CD4-positive, alpha-beta T cell treated with Interleukin-15 for 4 hours (primary cell): ENCODE measurements around the gene FBXO48.
"Not testable (repeated sequence)": the region's sequence is repeated elsewhere in the genome, so short reads cannot be mapped to it uniquely, and the experiment has no call there.

Experiments used
- DNase-seq: peaks from one replicate; pipeline ENCODE4 v3.0.0-alpha.2; 2020; ENCODE audit warnings: low spot score

Gene FBXO48, protein sequence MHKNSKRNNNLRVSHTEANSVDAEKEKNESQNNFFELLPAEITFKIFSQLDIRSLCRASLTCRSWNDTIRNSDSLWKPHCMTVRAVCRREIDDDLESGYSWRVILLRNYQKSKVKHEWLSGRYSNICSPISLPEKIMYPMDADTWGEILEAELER

DNA sequence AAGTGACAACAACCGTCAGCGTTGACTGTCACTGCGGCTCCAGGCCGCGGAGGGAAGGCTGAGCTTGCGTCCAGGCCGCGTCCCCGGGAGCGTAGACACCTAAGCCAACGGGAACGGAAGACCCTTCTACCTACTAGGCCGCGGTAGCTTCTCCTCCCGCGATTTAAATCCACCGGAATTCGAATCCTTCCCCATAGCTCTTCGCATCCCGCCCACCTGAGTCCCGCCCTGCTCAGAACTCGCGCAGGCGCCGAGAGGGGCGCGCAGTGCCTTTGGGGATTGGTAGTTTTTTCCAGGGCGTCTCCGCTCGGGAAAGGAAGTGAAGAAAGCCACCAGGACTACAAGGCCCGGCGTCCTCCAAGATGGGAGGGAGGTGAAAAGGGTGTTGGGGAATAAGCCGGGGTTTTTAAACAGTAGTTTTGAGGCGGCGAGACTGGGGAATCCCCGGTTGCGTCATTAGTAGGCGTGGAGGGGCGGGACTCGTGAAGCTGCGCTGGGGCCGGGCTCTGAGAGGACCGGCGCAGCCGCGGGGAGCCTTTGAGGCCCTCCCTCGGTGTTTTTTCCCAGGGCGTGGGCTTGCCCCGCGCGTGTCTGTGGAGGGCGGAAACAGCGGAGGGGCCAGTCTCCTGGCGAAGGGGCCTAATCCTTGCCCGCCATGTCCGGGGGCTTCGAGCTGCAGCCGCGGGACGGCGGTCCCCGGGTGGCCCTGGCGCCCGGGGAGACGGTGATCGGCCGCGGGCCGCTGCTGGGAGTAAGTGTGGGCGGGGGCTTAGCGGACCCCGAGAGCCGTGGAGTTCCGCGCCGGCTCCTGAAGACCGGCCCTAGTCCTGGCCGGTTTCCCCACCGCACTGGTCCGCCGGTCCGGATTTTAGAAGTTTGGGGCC is at the start of gene FBXO48, which contains the start of gene APLF:
TSS of gene FBXO48 (minus strand) at position 218 of the 884 bp plus-strand sequence. CDS start 2,149 bp downstream, outside the sequence.
TSS of gene APLF (plus strand) at position 509 of the 884 bp plus-strand sequence. CDS start at position 656, 147 bp downstream.
- DNase-seq: peak; percentile 99

DNA sequence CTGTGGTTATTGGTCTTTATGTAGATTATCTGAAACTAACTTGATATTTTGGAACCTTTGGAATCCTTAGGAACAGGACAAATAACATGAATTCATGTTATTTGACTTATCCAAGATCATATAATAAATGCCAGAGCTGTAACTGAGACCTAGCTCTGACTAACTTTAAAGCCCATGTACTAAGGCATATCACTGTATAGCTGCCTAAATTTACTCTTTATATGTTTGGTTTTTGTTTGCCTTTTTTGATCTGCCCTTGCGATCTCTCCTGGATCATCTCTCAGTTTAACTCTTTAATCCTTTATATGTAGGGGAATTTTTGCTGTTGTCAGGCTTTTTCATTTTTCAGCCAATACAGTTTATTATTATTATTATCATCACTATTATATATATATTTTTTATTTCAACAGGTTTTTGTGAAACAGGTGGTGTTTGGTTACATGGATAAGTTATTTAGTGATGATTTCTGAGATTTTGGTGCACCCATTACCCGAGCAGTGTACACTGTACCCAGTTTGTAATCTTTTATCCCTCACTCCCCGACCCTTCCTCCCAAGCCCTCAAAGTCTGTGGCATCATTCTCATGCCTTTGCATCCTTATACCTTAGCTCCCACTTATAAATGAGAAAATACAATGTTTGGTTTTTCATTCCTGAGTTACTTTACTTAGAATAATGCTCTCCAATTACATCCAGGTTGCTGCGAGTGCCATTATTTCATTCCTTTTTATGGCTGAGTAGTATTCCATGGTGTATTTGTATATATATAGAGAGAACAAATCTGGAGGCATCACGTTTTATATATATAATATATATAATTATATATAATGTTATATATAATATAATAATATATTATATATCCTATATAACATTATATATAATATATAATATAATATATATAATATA is 49.2 kb upstream of the FBXO48 start:
- no peak for DNase-seq

GRCh38 chr2:68514316-68514929 is 47.3 kb upstream of the FBXO48 start:
- no peak for DNase-seq

GRCh38 chr2:68512966-68513365 is 45.9 kb upstream of the FBXO48 start:
- DNase-seq: no peak

- no peak for DNase-seq
Measured at GRCh38 chr2:68512326-68512725, 45.2 kb upstream of the FBXO48 start.

GRCh38 chr2:68506170-68506569 is 39.1 kb upstream of the FBXO48 start:
- DNase-seq: no peak

DNA sequence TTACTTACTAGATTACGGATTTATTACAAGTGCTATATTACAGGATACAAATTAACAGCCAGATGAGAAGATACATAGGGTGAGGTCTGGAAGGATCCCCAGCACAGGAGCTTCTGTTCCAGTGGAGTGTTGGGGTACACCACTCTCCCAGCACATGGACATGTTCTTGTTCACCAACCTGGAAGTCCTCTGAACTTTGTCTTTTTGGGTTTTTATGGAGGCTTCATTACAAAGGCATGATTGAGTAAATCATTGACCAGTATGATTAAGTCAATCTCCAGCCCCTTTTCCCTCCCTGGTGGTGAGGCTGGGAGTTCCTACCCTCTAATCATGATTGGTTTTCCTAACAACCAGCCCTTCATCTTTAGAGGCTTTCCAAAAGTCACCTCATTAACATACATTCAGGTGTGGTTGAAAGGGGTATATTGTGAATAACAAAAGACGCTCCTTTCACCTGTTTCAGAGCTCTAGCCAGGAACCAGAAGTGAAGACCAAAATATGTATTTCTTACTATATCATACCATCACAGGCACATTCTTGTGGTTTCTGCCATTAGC is 38.6 kb upstream of the FBXO48 start:
- DNase-seq: no peak

GRCh38 chr2:68501768-68502167 is 34.7 kb upstream of the FBXO48 start:
- no peak for DNase-seq

GRCh38 chr2:68500649-68501048 is 33.6 kb upstream of the FBXO48 start:
- no peak for DNase-seq

GRCh38 chr2:68499133-68499532 is 32.0 kb upstream of the FBXO48 start:
- no peak for DNase-seq

DNA sequence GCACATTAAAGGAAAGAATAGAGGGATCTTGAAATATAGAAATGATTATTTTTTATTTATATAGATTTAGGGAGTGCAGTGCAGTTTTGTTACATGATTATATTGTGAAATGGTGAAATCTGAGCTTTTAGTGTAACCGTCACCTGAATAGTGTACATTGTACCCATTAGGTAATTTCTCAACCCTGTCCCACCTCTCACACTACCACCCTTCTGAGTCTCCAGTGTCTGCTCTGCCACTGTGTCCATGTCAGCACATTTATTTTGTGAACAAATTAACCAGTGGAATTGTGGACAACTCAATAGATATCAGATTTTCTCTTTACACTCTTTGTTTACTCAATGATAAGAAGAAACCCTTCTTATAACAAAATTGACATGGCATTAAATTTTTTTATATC is 24.5 kb upstream of the FBXO48 start:
- no peak for DNase-seq

DNA sequence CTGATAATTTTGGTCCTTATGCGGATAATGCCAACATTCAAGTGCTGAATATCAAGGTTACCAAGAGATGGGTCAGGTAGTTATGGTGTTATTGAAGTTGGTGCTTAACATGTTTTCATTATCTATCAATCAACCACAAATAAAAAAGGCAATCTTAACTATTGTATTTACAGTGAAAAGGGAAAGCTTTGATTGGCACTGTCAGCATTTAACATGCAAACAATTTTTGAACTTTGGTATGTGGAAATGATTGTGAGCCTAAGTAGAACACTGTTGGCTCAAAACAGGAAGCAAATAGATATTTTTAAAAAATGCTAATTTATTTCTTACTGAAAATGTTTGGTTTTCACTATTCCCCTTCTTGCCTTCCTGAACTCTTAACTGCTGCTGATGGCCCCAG is 22.2 kb upstream of the FBXO48 start:
- no peak for DNase-seq

DNA sequence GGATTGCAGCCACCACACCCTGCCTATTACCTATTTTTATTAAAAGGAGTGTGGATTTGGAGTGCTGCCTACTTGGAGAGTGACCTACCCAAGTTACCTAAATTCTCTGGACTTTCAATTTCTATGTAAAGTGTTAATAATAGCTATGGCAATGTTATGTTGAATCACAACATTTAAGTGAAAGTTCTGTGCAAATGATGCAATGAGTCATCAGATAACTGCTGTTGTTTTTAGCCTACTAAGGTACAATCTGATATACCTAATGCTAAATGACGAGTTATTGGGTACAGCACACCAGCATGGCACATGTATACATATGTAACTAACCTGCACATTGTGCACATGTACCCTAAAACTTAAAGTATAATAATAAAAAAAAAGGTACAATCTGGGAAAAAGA is 21.5 kb upstream of the FBXO48 start:
- not testable (repeated sequence) for DNase-seq

GRCh38 chr2:68487773-68488355 is 20.8 kb upstream of the FBXO48 start:
- peak; percentile 30 for DNase-seq

DNA sequence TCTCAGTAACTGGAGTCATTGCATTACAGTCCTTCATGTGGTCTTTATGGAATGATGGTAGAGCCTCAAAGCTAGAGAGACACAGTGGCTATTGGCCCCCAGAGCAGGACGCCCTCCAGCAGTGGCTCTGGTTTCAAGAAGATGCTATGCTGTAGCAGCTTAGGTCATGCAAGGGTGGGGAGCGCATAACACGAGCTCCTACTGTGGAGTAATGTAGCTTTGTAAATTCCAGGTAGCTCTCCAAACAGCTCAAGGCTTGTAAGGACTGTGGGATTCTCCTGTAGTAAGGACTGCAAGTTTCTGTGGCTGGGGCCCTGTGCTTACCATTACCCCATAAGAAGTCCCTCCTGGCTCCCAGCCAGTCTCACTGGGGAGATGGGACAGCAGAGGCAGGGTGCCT is 15.9 kb upstream of the FBXO48 start:
- DNase-seq: no peak

- DNase-seq: no peak
Measured at GRCh38 chr2:68482296-68482820, 15.3 kb upstream of the FBXO48 start.

DNA sequence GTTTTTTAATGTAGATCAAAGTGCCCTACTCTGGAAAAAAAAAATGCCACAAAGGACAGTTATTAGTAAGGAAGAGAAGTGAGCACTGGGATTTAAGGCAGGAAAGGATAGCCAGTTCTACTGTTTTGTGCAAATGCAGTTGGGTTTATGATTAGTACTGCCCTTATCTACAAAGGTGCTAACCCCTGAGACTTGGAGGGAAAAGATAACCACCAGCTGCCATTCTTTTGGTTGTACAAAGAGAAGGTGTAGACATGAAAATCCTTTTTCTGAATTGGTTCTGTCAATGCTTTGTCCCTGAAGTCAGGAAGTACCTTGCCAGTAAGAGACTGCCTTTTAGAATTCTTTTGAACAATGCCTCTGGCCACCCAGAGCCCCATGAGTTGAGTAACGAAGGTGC is 11.6 kb upstream of the FBXO48 start:
- DNase-seq: no peak

GRCh38 chr2:68476454-68476853 is 9.4 kb upstream of the FBXO48 start:
- DNase-seq: no peak

DNA sequence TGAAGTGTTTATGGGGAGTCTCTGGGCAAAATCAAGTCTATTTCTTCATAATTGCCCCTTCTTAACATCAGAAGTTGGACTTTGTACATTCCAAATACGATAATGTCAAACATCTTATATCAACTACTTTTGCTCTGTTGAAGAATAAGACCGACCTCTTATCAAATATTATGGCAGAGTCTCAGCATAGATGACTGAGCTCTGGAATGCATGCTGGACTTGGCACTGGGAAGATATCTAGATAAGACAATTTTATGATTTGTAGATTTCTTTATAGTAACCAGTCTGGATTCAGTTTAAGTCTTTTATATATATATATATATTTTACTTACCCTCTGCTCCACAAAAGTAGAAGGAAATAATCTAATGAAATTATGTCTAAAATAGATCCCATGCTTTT is 8.5 kb upstream of the FBXO48 start:
- DNase-seq: no peak

- DNase-seq: no peak
Measured at GRCh38 chr2:68475110-68475509, 8.0 kb upstream of the FBXO48 start.

GRCh38 chr2:68472796-68473414 is 5.8 kb upstream of the FBXO48 start:
- DNase-seq: no peak
